ENCODE data around the gene SHLD3. TPM values are rescaled to one million over a fixed set of nuclear protein-coding genes. Genes with fewer than 3 reads are reported as not detected.

The SHLD3 gene
- total and polyA plus RNA-seq, 9 of the 15 experiments (the other 6 are each of a cell fraction or from before 2014, with no cell fraction given): 3.0 to 14.5 (median 8.6) TPM

DNA sequence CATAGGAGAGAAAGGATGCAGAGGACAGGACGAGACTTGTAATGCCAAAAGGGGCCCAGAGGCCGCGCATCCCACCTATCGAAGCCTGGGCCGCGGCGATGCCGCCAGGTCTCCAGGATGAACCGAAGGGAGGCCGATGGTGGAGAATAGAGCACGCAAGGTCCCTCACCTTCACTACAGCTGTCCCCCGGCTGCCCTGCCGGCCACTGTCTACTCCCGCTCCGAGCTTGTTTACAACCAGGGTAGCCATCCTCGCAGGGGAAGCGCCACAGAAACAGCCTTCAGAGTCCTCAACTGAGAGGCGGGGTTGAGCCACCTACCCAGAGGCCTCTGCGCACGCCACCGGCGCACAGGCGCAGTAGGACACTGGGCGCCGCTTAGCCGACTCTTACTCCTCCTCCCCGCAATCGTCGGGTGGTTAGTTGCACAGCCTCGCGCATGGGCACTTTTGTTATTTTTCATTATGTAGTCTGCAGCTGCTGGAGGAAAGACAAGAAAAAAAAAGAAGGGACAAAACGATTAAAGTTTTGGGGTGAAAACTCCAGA is 729 bp upstream of the SHLD3 start, which contains the start of gene TRIM23 (continued):
- TF ChIP-seq MYBL2 (IDR thresholded peaks at IDR 0.05; ENCODE audit: low read depth) (no peak), MYBL2 (CRISPR knock-in tag; IDR thresholded peaks at IDR 0.05; ENCODE audit: borderline replicate concordance) (no peak), NEUROD1 (IDR thresholded peaks at IDR 0.05; ENCODE audit: borderline replicate concordance, low read depth, low read length, partially characterized antibody) (no peak), NFIX (CRISPR knock-in tag; IDR thresholded peaks at IDR 0.05; ENCODE audit: low read depth) (no peak), ZNF347 (CRISPR knock-in tag; IDR thresholded peaks at IDR 0.05; ENCODE audit: low read depth) (no peak), TAF7 (tag; IDR thresholded peaks at IDR 0.05) (no peak), ZNF785 (CRISPR knock-in tag; IDR thresholded peaks at IDR 0.05) (no peak), HNRNPH1 (optimal IDR thresholded peaks at IDR 0.05; ENCODE audit: low read depth, low read length) (no peak), MCM2 (IDR thresholded peaks at IDR 0.05; ENCODE audit: low read depth) (no peak), ZNF707 (CRISPR knock-in tag; conservative IDR thresholded peaks at IDR 0.05) (no peak)
- TF ChIP-seq, protein P1, sequence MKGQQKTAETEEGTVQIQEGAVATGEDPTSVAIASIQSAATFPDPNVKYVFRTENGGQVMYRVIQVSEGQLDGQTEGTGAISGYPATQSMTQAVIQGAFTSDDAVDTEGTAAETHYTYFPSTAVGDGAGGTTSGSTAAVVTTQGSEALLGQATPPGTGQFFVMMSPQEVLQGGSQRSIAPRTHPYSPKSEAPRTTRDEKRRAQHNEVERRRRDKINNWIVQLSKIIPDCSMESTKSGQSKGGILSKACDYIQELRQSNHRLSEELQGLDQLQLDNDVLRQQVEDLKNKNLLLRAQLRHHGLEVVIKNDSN (CRISPR knock-in tag; IDR thresholded peaks at IDR 0.05): no peak; the same call in 1 of the 2 replicates
- TF ChIP-seq, protein P2, sequence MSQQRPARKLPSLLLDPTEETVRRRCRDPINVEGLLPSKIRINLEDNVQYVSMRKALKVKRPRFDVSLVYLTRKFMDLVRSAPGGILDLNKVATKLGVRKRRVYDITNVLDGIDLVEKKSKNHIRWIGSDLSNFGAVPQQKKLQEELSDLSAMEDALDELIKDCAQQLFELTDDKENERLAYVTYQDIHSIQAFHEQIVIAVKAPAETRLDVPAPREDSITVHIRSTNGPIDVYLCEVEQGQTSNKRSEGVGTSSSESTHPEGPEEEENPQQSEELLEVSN (IDR thresholded peaks at IDR 0.05; ENCODE audit: borderline replicate concordance in 1 of 2, extremely low read depth in 1 of 2, insufficient read depth in 1 of 2, insufficient read length in 1 of 2, low read depth in 1 of 2, low read length in 1 of 2, poor library complexity in 1 of 2, severe bottlenecking in 1 of 2): no peak
- TF ChIP-seq, protein P3, sequence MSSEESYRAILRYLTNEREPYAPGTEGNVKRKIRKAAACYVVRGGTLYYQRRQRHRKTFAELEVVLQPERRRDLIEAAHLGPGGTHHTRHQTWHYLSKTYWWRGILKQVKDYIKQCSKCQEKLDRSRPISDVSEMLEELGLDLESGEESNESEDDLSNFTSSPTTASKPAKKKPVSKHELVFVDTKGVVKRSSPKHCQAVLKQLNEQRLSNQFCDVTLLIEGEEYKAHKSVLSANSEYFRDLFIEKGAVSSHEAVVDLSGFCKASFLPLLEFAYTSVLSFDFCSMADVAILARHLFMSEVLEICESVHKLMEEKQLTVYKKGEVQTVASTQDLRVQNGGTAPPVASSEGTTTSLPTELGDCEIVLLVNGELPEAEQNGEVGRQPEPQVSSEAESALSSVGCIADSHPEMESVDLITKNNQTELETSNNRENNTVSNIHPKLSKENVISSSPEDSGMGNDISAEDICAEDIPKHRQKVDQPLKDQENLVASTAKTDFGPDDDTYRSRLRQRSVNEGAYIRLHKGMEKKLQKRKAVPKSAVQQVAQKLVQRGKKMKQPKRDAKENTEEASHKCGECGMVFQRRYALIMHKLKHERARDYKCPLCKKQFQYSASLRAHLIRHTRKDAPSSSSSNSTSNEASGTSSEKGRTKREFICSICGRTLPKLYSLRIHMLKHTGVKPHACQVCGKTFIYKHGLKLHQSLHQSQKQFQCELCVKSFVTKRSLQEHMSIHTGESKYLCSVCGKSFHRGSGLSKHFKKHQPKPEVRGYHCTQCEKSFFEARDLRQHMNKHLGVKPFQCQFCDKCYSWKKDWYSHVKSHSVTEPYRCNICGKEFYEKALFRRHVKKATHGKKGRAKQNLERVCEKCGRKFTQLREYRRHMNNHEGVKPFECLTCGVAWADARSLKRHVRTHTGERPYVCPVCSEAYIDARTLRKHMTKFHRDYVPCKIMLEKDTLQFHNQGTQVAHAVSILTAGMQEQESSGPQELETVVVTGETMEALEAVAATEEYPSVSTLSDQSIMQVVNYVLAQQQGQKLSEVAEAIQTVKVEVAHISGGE (CRISPR knock-in tag; IDR thresholded peaks at IDR 0.05): no peak
- TF ChIP-seq, protein P4, sequence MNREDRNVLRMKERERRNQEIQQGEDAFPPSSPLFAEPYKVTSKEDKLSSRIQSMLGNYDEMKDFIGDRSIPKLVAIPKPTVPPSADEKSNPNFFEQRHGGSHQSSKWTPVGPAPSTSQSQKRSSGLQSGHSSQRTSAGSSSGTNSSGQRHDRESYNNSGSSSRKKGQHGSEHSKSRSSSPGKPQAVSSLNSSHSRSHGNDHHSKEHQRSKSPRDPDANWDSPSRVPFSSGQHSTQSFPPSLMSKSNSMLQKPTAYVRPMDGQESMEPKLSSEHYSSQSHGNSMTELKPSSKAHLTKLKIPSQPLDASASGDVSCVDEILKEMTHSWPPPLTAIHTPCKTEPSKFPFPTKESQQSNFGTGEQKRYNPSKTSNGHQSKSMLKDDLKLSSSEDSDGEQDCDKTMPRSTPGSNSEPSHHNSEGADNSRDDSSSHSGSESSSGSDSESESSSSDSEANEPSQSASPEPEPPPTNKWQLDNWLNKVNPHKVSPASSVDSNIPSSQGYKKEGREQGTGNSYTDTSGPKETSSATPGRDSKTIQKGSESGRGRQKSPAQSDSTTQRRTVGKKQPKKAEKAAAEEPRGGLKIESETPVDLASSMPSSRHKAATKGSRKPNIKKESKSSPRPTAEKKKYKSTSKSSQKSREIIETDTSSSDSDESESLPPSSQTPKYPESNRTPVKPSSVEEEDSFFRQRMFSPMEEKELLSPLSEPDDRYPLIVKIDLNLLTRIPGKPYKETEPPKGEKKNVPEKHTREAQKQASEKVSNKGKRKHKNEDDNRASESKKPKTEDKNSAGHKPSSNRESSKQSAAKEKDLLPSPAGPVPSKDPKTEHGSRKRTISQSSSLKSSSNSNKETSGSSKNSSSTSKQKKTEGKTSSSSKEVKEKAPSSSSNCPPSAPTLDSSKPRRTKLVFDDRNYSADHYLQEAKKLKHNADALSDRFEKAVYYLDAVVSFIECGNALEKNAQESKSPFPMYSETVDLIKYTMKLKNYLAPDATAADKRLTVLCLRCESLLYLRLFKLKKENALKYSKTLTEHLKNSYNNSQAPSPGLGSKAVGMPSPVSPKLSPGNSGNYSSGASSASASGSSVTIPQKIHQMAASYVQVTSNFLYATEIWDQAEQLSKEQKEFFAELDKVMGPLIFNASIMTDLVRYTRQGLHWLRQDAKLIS (CRISPR knock-in tag; IDR thresholded peaks at IDR 0.05): no peak

Measured in K562 (cell line).